HEK293 (cell line): ENCODE results near the gene PLIN5.

Experiments used
- CTCF ChIA-PET: fragments of 350-600 bp; formaldehyde crosslinking; extraction: SDS; loops from one replicate; lab custom pipeline; 2021; ENCODE audit warnings: antibody characterized with exemption; lab: Yijun Ruan, JAX
- POLR2A ChIA-PET: fragments of 300-600 bp; formaldehyde crosslinking; extraction: SDS; loops from one replicate; lab custom pipeline; 2020; ENCODE audit warnings: antibody characterized with exemption, inconsistent platforms; lab: Yijun Ruan, JAX
- H3K27ac ChIP-seq: fragments of 200-500 bp; sonication (Bioruptor generic); 2 replicates; pipeline ENCODE4 v1.5.1; 2014; ENCODE audit warnings: low read depth, low read length, control low read depth, inconsistent platforms; ENCODE audit errors: extremely low read depth
- H3K36me3 ChIP-seq, 2 experiments: fragments of 200-500 bp in 1 of 2; sonication (Bioruptor generic) in 1 of 2; 1 replicate in 1 of 2; 2 replicates in 1 of 2; pipeline ENCODE4 v1.5.1; 2014 to 2017; ENCODE audit warnings: inconsistent platforms in 2 of 2, low read length in 2 of 2; ENCODE audit not compliant: control insufficient read depth in 2 of 2, insufficient read depth in 1 of 2
- H3K4me1 ChIP-seq: fragments of 200-500 bp; sonication (Bioruptor generic); 2 replicates; pipeline ENCODE4 v1.5.1; 2014; ENCODE audit warnings: mild to moderate bottlenecking, low read length, inconsistent platforms; ENCODE audit not compliant: control insufficient read depth, insufficient read depth
- H3K4me3 ChIP-seq: 2 replicates; pipeline ENCODE4 v1.5.1; 2011; ENCODE audit warnings: low read depth, mild to moderate bottlenecking, control low read depth, low read length, moderate library complexity
- H3K9me3 ChIP-seq: fragments of 200-500 bp; sonication (Bioruptor generic); 2 replicates; pipeline ENCODE4 v1.5.1; 2014; ENCODE audit warnings: low read depth, low read length, inconsistent platforms; ENCODE audit not compliant: control insufficient read depth, insufficient read depth
- BCL11A ChIP-seq: fragments of 450-650 bp; formaldehyde crosslinking; IDR thresholded peaks from 2 replicates; pipeline ENCODE4 v1.5.1; 2016; ENCODE audit warnings: low read depth, missing biosample characterization, missing genetic modification characterization
- BCL11B ChIP-seq: fragments of 450-650 bp; formaldehyde crosslinking; IDR thresholded peaks from 2 replicates; pipeline ENCODE4 v1.5.1; 2016; ENCODE audit warnings: low read depth, missing biosample characterization, missing genetic modification characterization
- FEZF1 ChIP-seq: fragments of 450-650 bp; formaldehyde crosslinking; IDR thresholded peaks from 2 replicates; pipeline ENCODE4 v1.5.1; 2016; ENCODE audit warnings: missing biosample characterization, missing genetic modification characterization
- GLI2 ChIP-seq: fragments of 450-650 bp; formaldehyde crosslinking; IDR thresholded peaks from 2 replicates; pipeline ENCODE4; 2017; ENCODE audit warnings: missing biosample characterization, missing genetic modification characterization, low read depth, borderline replicate concordance
- SP3 ChIP-seq: fragments of 450-650 bp; formaldehyde crosslinking; IDR thresholded peaks from 2 replicates; pipeline ENCODE4 v1.5.1; 2016; ENCODE audit warnings: missing biosample characterization, missing genetic modification characterization
- TCF7L2 ChIP-seq: IDR thresholded peaks from 2 replicates; pipeline ENCODE4 v1.6.1; 2011; ENCODE audit warnings: low read depth, mild to moderate bottlenecking, inconsistent platforms, low read length, moderate library complexity, borderline replicate concordance
- ZEB2 ChIP-seq: fragments of 450-650 bp; formaldehyde crosslinking; IDR thresholded peaks from 2 replicates; pipeline ENCODE4 v1.5.1; 2016; ENCODE audit warnings: missing biosample characterization, missing genetic modification characterization
- ZNF148 ChIP-seq: fragments of 450-650 bp; formaldehyde crosslinking; IDR thresholded peaks from 2 replicates; pipeline ENCODE4 v1.5.0; 2017; ENCODE audit warnings: missing biosample characterization, missing genetic modification characterization, borderline replicate concordance
- ZNF157 ChIP-seq: fragments of 450-650 bp; formaldehyde crosslinking; IDR thresholded peaks from 2 replicates; pipeline ENCODE4 v1.5.1; 2016; ENCODE audit warnings: missing biosample characterization, missing genetic modification characterization
- ZNF169 ChIP-seq: fragments of 450-650 bp; formaldehyde crosslinking; IDR thresholded peaks from 2 replicates; pipeline ENCODE4 v1.5.1; 2016; ENCODE audit warnings: missing biosample characterization, missing genetic modification characterization
- ZNF211 ChIP-seq: fragments of 450-650 bp; formaldehyde crosslinking; IDR thresholded peaks from 2 replicates; pipeline ENCODE4 v1.5.1; 2016; ENCODE audit warnings: low read depth, missing biosample characterization, missing genetic modification characterization
- ZNF214 ChIP-seq: fragments of 450-650 bp; formaldehyde crosslinking; IDR thresholded peaks from 2 replicates; pipeline ENCODE4 v1.5.1; 2017; ENCODE audit warnings: missing biosample characterization, mild to moderate bottlenecking, missing genetic modification characterization, borderline replicate concordance
- ZNF292 ChIP-seq: fragments of 450-650 bp; formaldehyde crosslinking; IDR thresholded peaks from 2 replicates; pipeline ENCODE4 v1.5.1; 2016; ENCODE audit warnings: low read depth, missing biosample characterization, missing genetic modification characterization, borderline replicate concordance
- ZNF423 ChIP-seq: fragments of 450-650 bp; formaldehyde crosslinking; IDR thresholded peaks from 2 replicates; pipeline ENCODE4 v1.5.1; 2016; ENCODE audit warnings: missing biosample characterization, missing genetic modification characterization
- ZNF426 ChIP-seq: fragments of 450-650 bp; formaldehyde crosslinking; IDR thresholded peaks from 2 replicates; pipeline ENCODE4 v1.5.1; 2017; ENCODE audit warnings: missing biosample characterization, missing genetic modification characterization, mild to moderate bottlenecking, inconsistent platforms, moderate library complexity
- ZNF518A ChIP-seq: fragments of 450-650 bp; formaldehyde crosslinking; conservative IDR thresholded peaks from 2 replicates; pipeline ENCODE4 v1.5.1; 2016; ENCODE audit warnings: low read depth, missing biosample characterization, missing genetic modification characterization
- ZNF585B ChIP-seq: fragments of 450-650 bp; formaldehyde crosslinking; IDR thresholded peaks from 2 replicates; pipeline ENCODE4 v1.5.1; 2016; ENCODE audit warnings: missing biosample characterization, missing genetic modification characterization
- ZNF621 ChIP-seq: fragments of 450-650 bp; formaldehyde crosslinking; IDR thresholded peaks from 2 replicates; pipeline ENCODE4 v1.5.1; 2017; ENCODE audit warnings: missing biosample characterization, missing genetic modification characterization
- ZNF660 ChIP-seq: fragments of 450-650 bp; IDR thresholded peaks from 2 replicates; pipeline ENCODE4 v1.5.1; 2018; ENCODE audit warnings: missing biosample characterization, mild to moderate bottlenecking, missing genetic modification characterization
- ZNF677 ChIP-seq: fragments of 450-650 bp; IDR thresholded peaks from 2 replicates; pipeline ENCODE4 v1.5.0; 2018; ENCODE audit warnings: missing biosample characterization, mild to moderate bottlenecking, missing genetic modification characterization, moderate library complexity
- ZNF707 ChIP-seq: fragments of 450-650 bp; formaldehyde crosslinking; IDR thresholded peaks from 2 replicates; pipeline ENCODE4 v1.5.1; 2016; ENCODE audit warnings: missing biosample characterization, missing genetic modification characterization
- ZSCAN18 ChIP-seq: fragments of 450-650 bp; formaldehyde crosslinking; IDR thresholded peaks from 2 replicates; pipeline ENCODE4 v1.5.1; 2016; ENCODE audit warnings: missing biosample characterization, missing genetic modification characterization

PLIN5 gene

GRCh38 chr19:4513248-4513647 is 21.8 kb downstream of the PLIN5 start:
- CTCF ChIA-PET, result no interaction called here
- no peak for TF ChIP-seq ZNF677
- TF ChIP-seq ZNF660 (tag by site-specific recombination), result no peak
- TF ChIP-seq BCL11B (tag by site-specific recombination), result peak; percentile 90
- no peak for TF ChIP-seq ZEB2 (tag by site-specific recombination)
- no peak for TF ChIP-seq SP3
- TF ChIP-seq BCL11A (tag by site-specific recombination), result peak; percentile 91
- TF ChIP-seq, all 188 proteins: peak for 2
- no peak overlapping the region for H3K4me3 ChIP-seq
- no peaks in the 10 kb centered on the region for H3K36me3 ChIP-seq
- POLR2A ChIA-PET, result no interaction called here
- H3K27ac ChIP-seq, result no peak overlapping the region
- no peaks in the 10 kb centered on the region for H3K9me3 ChIP-seq
- H3K4me1 ChIP-seq, result no peaks in the 10 kb centered on the region

- H3K9me3 ChIP-seq, result no peaks in the 10 kb centered on the region
- H3K36me3 ChIP-seq, result peaks cover 0 to under 1% of the 10 kb centered on the region in 2 experiments; a peak in 2 of 3 replicates
- H3K4me1 ChIP-seq, result no peaks in the 10 kb centered on the region
- ChIA-PET CTCF (no interaction called here), POLR2A (no interaction called here)
- no peak overlapping the region for H3K4me3 ChIP-seq
- TF ChIP-seq BCL11A (tag by site-specific recombination) (no peak; the same call in 1 of the 2 replicates), BCL11B (tag by site-specific recombination) (peak; percentile 43; the same call in 1 of the 2 replicates), ZNF621 (tag by site-specific recombination) (no peak), ZNF157 (tag by site-specific recombination) (no peak), ZNF585B (no peak)
- no peak overlapping the region for H3K27ac ChIP-seq
Observed at GRCh38 chr19:4512070-4512469, 23.0 kb downstream of the PLIN5 start.

GRCh38 chr19:4511300-4512054 is 23.5 kb downstream of the PLIN5 start:
- Histone ChIP-seq H3K9me3 (no peaks in the 10 kb centered on the region), H3K36me3 (peaks cover 0 to 5% of the 10 kb centered on the region in 2 experiments; a peak in 2 of 3 replicates), H3K27ac (no peak overlapping the region), H3K4me1 (no peaks in the 10 kb centered on the region), H3K4me3 (no peak overlapping the region)
- ChIA-PET CTCF (no interaction called here), POLR2A (no interaction called here)
- TF ChIP-seq FEZF1 (tag by site-specific recombination) (no peak), ZNF214 (tag by site-specific recombination) (no peak), ZNF292 (tag by site-specific recombination) (no peak), ZNF423 (tag by site-specific recombination) (no peak), ZSCAN18 (no peak), ZNF169 (tag by site-specific recombination) (no peak), ZNF426 (no peak), GLI2 (tag by site-specific recombination) (no peak), ZNF707 (no peak), TCF7L2 (no peak), ZNF518A (tag by site-specific recombination) (no peak), ZNF211 (tag by site-specific recombination) (no peak), ZNF148 (tag by site-specific recombination) (no peak)
